Measurements from ENCODE around the gene NVL.
"Not testable (repeated sequence)": the region's sequence is repeated elsewhere in the genome, so short reads cannot be mapped to it uniquely, and the experiment has no call there.

Gene NVL

GRCh38 chr1:224333939-224334786, 4.2 kb upstream of the NVL start:
- DNase-seq, result no peak

- DNase-seq, result no peak
Measured at GRCh38 chr1:224333309-224333926, 3.4 kb upstream of the NVL start.

- DNase-seq, result no peak
Measured at GRCh38 chr1:224331824-224332223, 1.9 kb upstream of the NVL start.

GRCh38 chr1:224331326-224331725, 1.4 kb upstream of the NVL start:
- no peak for DNase-seq

- no peak for DNase-seq
Measured at GRCh38 chr1:224329484-224329841, 509 bp downstream of the NVL start.

GRCh38 chr1:224328644-224329043, 1.3 kb downstream of the NVL start:
- DNase-seq, result no peak

- DNase-seq, result no peak
Measured at GRCh38 chr1:224325959-224326358, 4.0 kb downstream of the NVL start.

GRCh38 chr1:224321706-224322105, 8.3 kb downstream of the NVL start:
- DNase-seq, result no peak

GRCh38 chr1:224317383-224318045, 12.5 kb downstream of the NVL start:
- DNase-seq, result no peak

- DNase-seq, result no peak
Measured at GRCh38 chr1:224312025-224312424, 17.9 kb downstream of the NVL start.

GRCh38 chr1:224311503-224311902, 18.5 kb downstream of the NVL start:
- DNase-seq, result not testable (repeated sequence)

GRCh38 chr1:224308064-224308463, 21.9 kb downstream of the NVL start:
- DNase-seq, result no peak

GRCh38 chr1:224304767-224305166, 25.2 kb downstream of the NVL start:
- no peak for DNase-seq

GRCh38 chr1:224302947-224303346, 27.0 kb downstream of the NVL start:
- DNase-seq, result no peak

- DNase-seq, result no peak
Measured at GRCh38 chr1:224301391-224301790, 28.6 kb downstream of the NVL start.

- no peak for DNase-seq
Measured at GRCh38 chr1:224300346-224300745, 29.6 kb downstream of the NVL start.

GRCh38 chr1:224298346-224299330, 31.3 kb downstream of the NVL start:
- no peak for DNase-seq

- DNase-seq, result no peak
Measured at GRCh38 chr1:224294775-224295174, 35.2 kb downstream of the NVL start.

GRCh38 chr1:224292419-224292818, 37.6 kb downstream of the NVL start:
- DNase-seq, result no peak

- no peak for DNase-seq
Measured at GRCh38 chr1:224289396-224289795, 40.6 kb downstream of the NVL start.

- DNase-seq, result no peak
Measured at GRCh38 chr1:224287714-224288113, 42.3 kb downstream of the NVL start.

- DNase-seq, result no peak
Measured at GRCh38 chr1:224282140-224282539, 47.8 kb downstream of the NVL start.

All from T-helper 9 cell (primary cell).